Neural crest cell (in vitro differentiated cells): ENCODE measurements around the gene F10. TPM values are rescaled to one million over a fixed set of nuclear protein-coding genes. Genes with fewer than 3 reads are reported as not detected.

ENCODE experiments used
- DNase-seq: peaks from one replicate; pipeline ENCODE4 v3.0.0; 2021; ENCODE audit warnings: low read depth, mixed read lengths, low spot score
- H3K27ac Mint-ChIP-seq: one replicate; pipeline ENCODE4 v1.8.0; 2021; ENCODE audit warnings: mild to moderate bottlenecking, mixed read lengths; ENCODE audit not compliant: unreplicated experiment
- H3K27me3 Mint-ChIP-seq: 2 replicates; pipeline ENCODE4 v1.8.0; 2021; ENCODE audit warnings: low read depth, mild to moderate bottlenecking, mixed read lengths
- H3K36me3 Mint-ChIP-seq: 2 replicates; pipeline ENCODE4 v1.8.0; 2021; ENCODE audit warnings: low read depth, mild to moderate bottlenecking, mixed read lengths
- H3K4me1 Mint-ChIP-seq: 2 replicates; pipeline ENCODE4 v1.8.0; 2021; ENCODE audit warnings: mixed read lengths
- H3K4me3 Mint-ChIP-seq: one replicate; pipeline ENCODE4 v1.8.0; 2021; ENCODE audit warnings: mild to moderate bottlenecking, mixed read lengths
- H3K9me3 Mint-ChIP-seq: 2 replicates; pipeline ENCODE4 v1.8.0; 2021; ENCODE audit warnings: mixed read lengths
- long read RNA-seq: library from polyadenylated mRNA; unstranded; transcript quantifications from one replicate; pipeline ENCODE4 v2.0.0, GENCODE V29; 2020
- total RNA-seq: library from RNA; stranded (reverse); gene quantifications from 2 replicates; pipeline ENCODE4 v1.2.1, GENCODE V29; 2021
- TF ChIP-seq, protein P1 (sequence below): fragments of 200-600 bp; sonication (generic); conservative IDR thresholded peaks from 2 replicates; pipeline ENCODE4 v1.5.0; 2021; ENCODE audit warnings: antibody characterized with exemption, mild to moderate bottlenecking

Gene F10
- 0.89 and 1.0 TPM in 2 replicates for total RNA-seq
- long read RNA-seq, partial matches to known transcripts, result 1 of 4 reads
- long read RNA-seq, other reads (novel, unspliced or antisense), result 0 of 4 reads

DNA sequence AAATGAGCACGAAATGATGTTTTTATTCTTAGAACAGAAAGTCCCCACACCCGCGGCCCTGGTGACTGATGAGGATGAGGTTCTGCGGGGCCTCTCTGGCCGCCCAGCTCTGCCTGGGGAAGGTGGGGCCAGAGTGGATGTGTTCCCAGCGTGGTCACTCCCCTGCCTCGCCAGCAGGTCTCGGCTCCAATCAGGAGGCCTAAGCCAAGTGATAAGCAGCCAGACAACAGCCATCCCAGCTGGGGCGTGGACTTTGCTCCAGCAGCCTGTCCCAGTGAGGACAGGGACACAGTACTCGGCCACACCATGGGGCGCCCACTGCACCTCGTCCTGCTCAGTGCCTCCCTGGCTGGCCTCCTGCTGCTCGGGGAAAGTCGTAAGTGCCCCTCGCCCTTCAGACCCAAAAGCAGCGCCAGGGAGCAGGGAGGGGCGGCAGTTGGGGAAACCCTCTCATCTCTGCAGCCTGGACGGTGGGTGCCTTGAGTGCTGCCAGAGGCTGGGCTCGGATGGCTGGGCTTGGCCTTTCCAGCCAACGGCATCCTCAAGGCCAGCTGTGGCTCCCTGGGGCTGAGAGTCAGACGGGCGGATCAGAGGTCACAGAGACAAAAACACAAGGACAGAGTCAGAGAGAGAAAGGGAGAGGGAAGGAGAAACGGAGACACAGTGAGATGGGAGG, at the start of gene F10:
Gene F10 (plus strand): TSS at position 250 of the 676 bp plus-strand sequence. CDS start 57 bp downstream, at position 307.
- no peaks in the 10 kb centered on the region for H3K36me3 Mint-ChIP-seq
- peaks cover 3% of the 10 kb centered on the region for H3K27me3 Mint-ChIP-seq
- peak; percentile 29 for DNase-seq
- no peaks in the 10 kb centered on the region for H3K9me3 Mint-ChIP-seq
- TF ChIP-seq, protein P1, sequence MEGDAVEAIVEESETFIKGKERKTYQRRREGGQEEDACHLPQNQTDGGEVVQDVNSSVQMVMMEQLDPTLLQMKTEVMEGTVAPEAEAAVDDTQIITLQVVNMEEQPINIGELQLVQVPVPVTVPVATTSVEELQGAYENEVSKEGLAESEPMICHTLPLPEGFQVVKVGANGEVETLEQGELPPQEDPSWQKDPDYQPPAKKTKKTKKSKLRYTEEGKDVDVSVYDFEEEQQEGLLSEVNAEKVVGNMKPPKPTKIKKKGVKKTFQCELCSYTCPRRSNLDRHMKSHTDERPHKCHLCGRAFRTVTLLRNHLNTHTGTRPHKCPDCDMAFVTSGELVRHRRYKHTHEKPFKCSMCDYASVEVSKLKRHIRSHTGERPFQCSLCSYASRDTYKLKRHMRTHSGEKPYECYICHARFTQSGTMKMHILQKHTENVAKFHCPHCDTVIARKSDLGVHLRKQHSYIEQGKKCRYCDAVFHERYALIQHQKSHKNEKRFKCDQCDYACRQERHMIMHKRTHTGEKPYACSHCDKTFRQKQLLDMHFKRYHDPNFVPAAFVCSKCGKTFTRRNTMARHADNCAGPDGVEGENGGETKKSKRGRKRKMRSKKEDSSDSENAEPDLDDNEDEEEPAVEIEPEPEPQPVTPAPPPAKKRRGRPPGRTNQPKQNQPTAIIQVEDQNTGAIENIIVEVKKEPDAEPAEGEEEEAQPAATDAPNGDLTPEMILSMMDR, result no peak
- H3K4me3 Mint-ChIP-seq, result no peak within 1 kb of the TSS
- H3K27ac Mint-ChIP-seq, result no peak within 1 kb of the TSS
- H3K4me1 Mint-ChIP-seq, result peaks cover 12% of the 10 kb centered on the region

DNA sequence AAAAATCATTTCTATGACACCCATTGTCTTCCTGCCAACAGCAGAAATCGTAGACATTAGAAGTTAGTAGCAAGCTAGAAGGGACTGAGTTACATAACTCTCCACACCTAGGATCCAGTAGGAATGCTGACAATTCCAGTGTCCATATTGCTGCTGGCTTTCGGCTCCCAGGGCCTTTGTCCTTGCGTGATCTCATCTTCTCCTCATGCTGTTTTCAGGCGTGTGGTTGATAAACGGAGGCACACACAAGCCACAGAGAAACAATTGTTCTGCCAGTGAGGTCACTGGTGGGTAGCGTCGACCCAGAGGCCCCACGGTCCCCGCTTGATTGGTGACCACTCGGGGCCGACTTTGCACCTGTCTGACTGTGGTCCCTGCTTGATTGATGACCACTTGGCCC, 48.7 kb upstream of the F10 start:
- no peak for DNase-seq
- H3K27me3 Mint-ChIP-seq, result no peaks in the 10 kb centered on the region
- TF ChIP-seq, protein P1, result no peak
- peaks cover 29% of the 10 kb centered on the region for H3K36me3 Mint-ChIP-seq
- H3K4me1 Mint-ChIP-seq, result no peaks in the 10 kb centered on the region
- no peaks in the 10 kb centered on the region for H3K9me3 Mint-ChIP-seq
- H3K4me3 Mint-ChIP-seq, result no peak overlapping the region
- H3K27ac Mint-ChIP-seq, result no peak overlapping the region

DNA sequence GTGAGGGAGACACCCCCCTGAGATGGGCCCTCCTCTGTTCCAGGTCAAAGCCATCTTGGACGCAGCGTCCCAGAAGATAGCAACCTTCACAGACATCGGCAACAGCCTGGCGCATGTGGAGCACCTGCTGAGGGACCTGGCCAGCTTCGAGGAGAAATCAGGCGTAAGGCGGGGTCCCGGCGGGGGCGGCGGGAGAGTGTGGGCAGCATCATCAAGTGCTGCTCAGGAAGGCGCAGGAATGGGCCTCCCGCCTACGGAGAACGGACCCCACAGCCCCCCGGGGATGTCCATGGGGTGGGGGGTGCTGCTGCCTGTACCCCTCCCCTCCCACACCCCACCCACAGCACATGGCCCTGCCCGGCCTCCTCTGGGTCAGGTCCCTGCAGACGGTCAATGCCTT, 48.2 kb upstream of the F10 start:
- Mint-ChIP-seq H3K36me3 (peaks cover 29% of the 10 kb centered on the region), H3K27me3 (no peaks in the 10 kb centered on the region), H3K9me3 (no peaks in the 10 kb centered on the region), H3K4me1 (no peaks in the 10 kb centered on the region), H3K27ac (no peak overlapping the region), H3K4me3 (no peak overlapping the region)
- no peak for DNase-seq
- TF ChIP-seq, protein P1, result no peak

DNA sequence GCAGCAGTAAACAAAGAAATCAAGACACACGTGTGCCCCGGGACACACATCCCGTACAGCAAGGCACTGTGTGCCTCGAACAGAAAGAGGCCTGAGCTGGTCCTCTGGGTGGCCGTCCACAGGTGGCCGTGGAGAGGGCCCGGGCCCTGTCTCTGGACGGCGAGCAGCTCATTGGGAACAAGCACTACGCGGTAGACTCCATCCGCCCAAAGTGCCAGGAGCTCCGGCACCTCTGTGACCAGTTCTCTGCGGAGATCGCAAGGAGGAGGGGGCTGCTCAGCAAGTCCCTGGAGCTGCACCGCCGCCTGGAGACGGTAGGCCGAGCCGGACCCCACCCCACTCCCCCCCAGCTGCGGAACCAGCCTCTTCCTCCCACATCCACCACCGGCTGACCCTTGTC, 47.7 kb upstream of the F10 start:
- no peaks in the 10 kb centered on the region for H3K27me3 Mint-ChIP-seq
- no peak overlapping the region for H3K27ac Mint-ChIP-seq
- H3K36me3 Mint-ChIP-seq, result peaks cover 29% of the 10 kb centered on the region
- TF ChIP-seq, protein P1, result no peak
- DNase-seq, result no peak
- no peak overlapping the region for H3K4me3 Mint-ChIP-seq
- H3K9me3 Mint-ChIP-seq, result no peaks in the 10 kb centered on the region
- H3K4me1 Mint-ChIP-seq, result no peaks in the 10 kb centered on the region

DNA sequence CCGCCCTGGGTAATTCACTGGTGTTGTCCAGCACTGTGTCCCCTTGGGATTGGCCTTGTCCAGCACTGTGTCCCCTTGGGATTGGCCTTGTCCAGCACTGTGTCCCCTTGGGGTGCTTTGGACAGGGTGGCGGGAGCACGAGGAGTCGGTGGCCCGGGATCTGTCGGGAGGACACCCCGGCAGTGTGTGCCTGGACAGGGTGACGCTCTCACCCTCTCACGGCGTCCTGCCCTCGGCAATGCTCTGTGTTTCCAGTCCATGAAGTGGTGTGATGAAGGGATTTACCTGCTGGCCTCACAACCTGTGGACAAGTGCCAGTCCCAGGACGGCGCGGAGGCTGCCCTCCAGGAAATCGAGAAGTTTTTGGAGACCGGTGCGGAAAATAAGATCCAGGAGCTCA, 46.9 kb upstream of the F10 start:
- H3K4me1 Mint-ChIP-seq, result no peaks in the 10 kb centered on the region
- no peak for DNase-seq
- no peaks in the 10 kb centered on the region for H3K9me3 Mint-ChIP-seq
- H3K36me3 Mint-ChIP-seq, result peaks cover 23% of the 10 kb centered on the region
- no peaks in the 10 kb centered on the region for H3K27me3 Mint-ChIP-seq
- H3K27ac Mint-ChIP-seq, result no peak overlapping the region
- TF ChIP-seq, protein P1, result no peak
- no peak overlapping the region for H3K4me3 Mint-ChIP-seq
